Stimulated activated CD8-positive, alpha-beta memory T cell treated with anti-CD3 and anti-CD28 coated beads, Interleukin-2, amount 100 ng/mL, for 1 hour (primary cell): ENCODE results near the gene ZDHHC11B.

ENCODE experiments used
- DNase-seq, 2 donors: peaks; one replicate each; pipeline ENCODE4 v3.0.0-alpha.2; 2020; ENCODE audit warnings: low read depth in 2 of 2

Gene ZDHHC11B

GRCh38 chr5:673161-673830 lies 111.2 kb downstream of the ZDHHC11B start:
- no peak for DNase-seq

- DNase-seq: peak; percentile 31 to 56
Measured at GRCh38 chr5:672329-673160, 112.0 kb downstream of the ZDHHC11B start.

- DNase-seq: peak; percentile 29 to 45
Measured at GRCh38 chr5:671459-672328, 112.8 kb downstream of the ZDHHC11B start.

- DNase-seq: no peak
Measured at GRCh38 chr5:670396-671270, 113.9 kb downstream of the ZDHHC11B start.

- no peak for DNase-seq
Measured at GRCh38 chr5:669842-670395, 114.6 kb downstream of the ZDHHC11B start.

GRCh38 chr5:669111-669841 lies 115.3 kb downstream of the ZDHHC11B start:
- peak in 1 of 2 donors; percentile 14 for DNase-seq

GRCh38 chr5:668283-668995 lies 116.1 kb downstream of the ZDHHC11B start:
- no peak for DNase-seq

GRCh38 chr5:666816-667498 lies 117.6 kb downstream of the ZDHHC11B start:
- DNase-seq: no peak

- DNase-seq: no peak
Measured at GRCh38 chr5:665956-666711, 118.4 kb downstream of the ZDHHC11B start.

GRCh38 chr5:665541-665955 lies 119.0 kb downstream of the ZDHHC11B start:
- no peak for DNase-seq

GRCh38 chr5:664994-665360 lies 119.6 kb downstream of the ZDHHC11B start:
- DNase-seq: no peak

- no peak for DNase-seq
Measured at GRCh38 chr5:664343-664993, 120.1 kb downstream of the ZDHHC11B start.

GRCh38 chr5:663436-664342 lies 120.8 kb downstream of the ZDHHC11B start:
- DNase-seq: no peak

- DNase-seq: no peak
Measured at GRCh38 chr5:662751-663435, 121.6 kb downstream of the ZDHHC11B start.

GRCh38 chr5:661891-662750 lies 122.4 kb downstream of the ZDHHC11B start:
- DNase-seq: no peak
